AG08396 (cell line): ENCODE data around the gene COQ8A.
"Not testable (repeated sequence)": the region's sequence is repeated elsewhere in the genome, so short reads cannot be mapped to it uniquely, and the experiment has no call there.

ENCODE experiments used
- DNase-seq: peaks from one replicate; pipeline ENCODE4 v3.0.0; 2012; ENCODE audit warnings: low spot score, mixed read lengths

COQ8A gene

GRCh38 chr1:226921504-226921903 lies 18.6 kb upstream of the COQ8A start:
- DNase-seq: no peak

GRCh38 chr1:226929260-226930111 lies 10.6 kb upstream of the COQ8A start:
- DNase-seq: not testable (repeated sequence)

GRCh38 chr1:226934483-226935237 lies 5.4 kb upstream of the COQ8A start:
- no peak for DNase-seq

GRCh38 chr1:226937940-226938725 lies 2.0 kb upstream of the COQ8A start:
- no peak for DNase-seq

GRCh38 chr1:226938903-226939437 lies 1.1 kb upstream of the COQ8A start:
- DNase-seq: no peak

- DNase-seq: peak; percentile 55
Measured at GRCh38 chr1:226939438-226940028, 561 bp upstream of the COQ8A start.

GRCh38 chr1:226940806-226941067 lies 643 bp downstream of the COQ8A start:
- DNase-seq: no peak

GRCh38 chr1:226942392-226942791 lies 2.3 kb downstream of the COQ8A start:
- no peak for DNase-seq

- no peak for DNase-seq
Measured at GRCh38 chr1:226943156-226943555, 3.1 kb downstream of the COQ8A start.

GRCh38 chr1:226943927-226944326 lies 3.8 kb downstream of the COQ8A start:
- no peak for DNase-seq

GRCh38 chr1:226945106-226945857 lies 5.2 kb downstream of the COQ8A start:
- no peak for DNase-seq

GRCh38 chr1:226945858-226946245 lies 5.8 kb downstream of the COQ8A start:
- DNase-seq: no peak

GRCh38 chr1:226946285-226946684 lies 6.2 kb downstream of the COQ8A start:
- no peak for DNase-seq

GRCh38 chr1:226946841-226947240 lies 6.7 kb downstream of the COQ8A start:
- no peak for DNase-seq

- no peak for DNase-seq
Measured at GRCh38 chr1:226948051-226948450, 8.0 kb downstream of the COQ8A start.

GRCh38 chr1:226948480-226948879 lies 8.4 kb downstream of the COQ8A start:
- no peak for DNase-seq

GRCh38 chr1:226948996-226949395 lies 8.9 kb downstream of the COQ8A start:
- no peak for DNase-seq

- DNase-seq: no peak
Measured at GRCh38 chr1:226949401-226949800, 9.3 kb downstream of the COQ8A start.

- no peak for DNase-seq
Measured at GRCh38 chr1:226950316-226950715, 10.2 kb downstream of the COQ8A start.

- no peak for DNase-seq
Measured at GRCh38 chr1:226950871-226951270, 10.8 kb downstream of the COQ8A start.
